Ascending aorta (tissue), 2 donors: ENCODE data around the gene FAM78A. TPM values are rescaled to one million over a fixed set of nuclear protein-coding genes. Genes with fewer than 3 reads are reported as not detected.
A peak's percentile ranks its signal among the peaks of the same experiment; 100 is the strongest.

Experiments used
- DNase-seq, 2 donors: peaks; one replicate each; pipeline ENCODE4 v3.0.0-alpha.2; 2019; ENCODE audit warnings: low spot score in 2 of 2
- H3K27ac ChIP-seq, 2 donors: fragments of 200-600 bp; sonication (generic); one replicate each; pipeline ENCODE4 v1.5.1; 2016 to 2017; ENCODE audit warnings: mild to moderate bottlenecking in 1 of 2
- H3K27me3 ChIP-seq: fragments of 200-600 bp; sonication (generic); one replicate; pipeline ENCODE4 v1.5.1; 2017
- H3K36me3 ChIP-seq, 2 donors: fragments of 200-600 bp; sonication (generic); one replicate each; pipeline ENCODE4 v1.5.1; 2016
- H3K4me1 ChIP-seq, 2 donors: fragments of 200-600 bp; sonication (generic); one replicate each; pipeline ENCODE4 v1.5.1; 2016 to 2017; ENCODE audit warnings: mild to moderate bottlenecking in 1 of 2
- H3K4me3 ChIP-seq, 2 donors: fragments of 200-600 bp; sonication (generic); one replicate each; pipeline ENCODE4 v1.5.1; 2016 to 2017; ENCODE audit warnings: mild to moderate bottlenecking in 1 of 2
- H3K9me3 ChIP-seq, 2 donors: fragments of 200-600 bp; sonication (generic); one replicate each; pipeline ENCODE4 v1.5.1; 2016
- CTCF ChIP-seq, 3 experiments: fragments of 200-600 bp in 2 of 3; fragments of 450-650 bp in 1 of 3; sonication (generic) in 2 of 3; IDR thresholded peaks; one replicate each; pipeline ENCODE4 v1.5.1; 2016 to 2019; ENCODE audit warnings: antibody characterized with exemption in 3 of 3, mild to moderate bottlenecking in 1 of 3, moderate library complexity in 1 of 3
- intact Hi-C: fragments of 100-400 bp; cut with DNase I; formaldehyde crosslinking; loops from one replicate; pipeline ENCODE4 v1.15.1; 2023
- total RNA-seq: library from RNA; depleted of rRNA; stranded (reverse); fragments of >200 nt; gene quantifications from one replicate; pipeline ENCODE4 v1.1.0, GENCODE V29; 2016

Gene FAM78A
- total RNA-seq, 1 donor from 2014 or later, result 6.2 TPM

- Histone ChIP-seq H3K27ac (no peak overlapping the region), H3K4me1 (peaks cover 3 to 7% of the 10 kb centered on the region in 2 donors), H3K9me3 (no peaks in the 10 kb centered on the region), H3K4me3 (no peak overlapping the region), H3K27me3 (no peaks in the 10 kb centered on the region), H3K36me3 (peaks cover 39 to 48% of the 10 kb centered on the region in 2 donors)
- intact Hi-C loops, result no loop called here
- DNase-seq, result no peak
- TF ChIP-seq CTCF (IDR thresholded peaks at IDR 0.05), result no peak
Measured at GRCh38 chr9:131234799-131235479, 41.4 kb downstream of the FAM78A start.

- no peak for TF ChIP-seq CTCF (IDR thresholded peaks at IDR 0.05)
- DNase-seq, result no peak
- Histone ChIP-seq H3K4me3 (no peak overlapping the region), H3K9me3 (no peaks in the 10 kb centered on the region), H3K27ac (no peak overlapping the region), H3K36me3 (peaks cover 39 to 56% of the 10 kb centered on the region in 2 donors), H3K4me1 (peaks cover 3 to 7% of the 10 kb centered on the region in 2 donors), H3K27me3 (no peaks in the 10 kb centered on the region)
- intact Hi-C loops, result no loop called here
Measured at GRCh38 chr9:131233995-131234394, 42.3 kb downstream of the FAM78A start.

- intact Hi-C loops, result no loop called here
- Histone ChIP-seq H3K4me3 (no peak overlapping the region), H3K9me3 (no peaks in the 10 kb centered on the region), H3K27me3 (no peaks in the 10 kb centered on the region), H3K27ac (no peak overlapping the region), H3K36me3 (peaks cover 39 to 59% of the 10 kb centered on the region in 2 donors), H3K4me1 (peaks cover 3 to 6% of the 10 kb centered on the region in 2 donors)
- DNase-seq, result no peak
- TF ChIP-seq CTCF (IDR thresholded peaks at IDR 0.05), result no peak
Measured at GRCh38 chr9:131233556-131233955, 42.8 kb downstream of the FAM78A start.

- no peak overlapping the region for H3K27ac ChIP-seq
- no peaks in the 10 kb centered on the region for H3K9me3 ChIP-seq
- H3K36me3 ChIP-seq, result peaks cover 30 to 55% of the 10 kb centered on the region in 2 donors
- DNase-seq, result no peak
- H3K4me1 ChIP-seq, result no peaks in the 10 kb centered on the region
- intact Hi-C loops, result no loop called here
- TF ChIP-seq CTCF (IDR thresholded peaks at IDR 0.05), result no peak
- H3K4me3 ChIP-seq, result no peak overlapping the region
- no peaks in the 10 kb centered on the region for H3K27me3 ChIP-seq
Measured at GRCh38 chr9:131228988-131229387, 47.3 kb downstream of the FAM78A start.

GRCh38 chr9:131227959-131228460 lies 48.3 kb downstream of the FAM78A start:
- Histone ChIP-seq H3K36me3 (peaks cover 23 to 48% of the 10 kb centered on the region in 2 donors), H3K4me1 (no peaks in the 10 kb centered on the region), H3K4me3 (peak overlapping the region; percentile 12 to 28), H3K27ac (no peak overlapping the region), H3K27me3 (no peaks in the 10 kb centered on the region), H3K9me3 (no peaks in the 10 kb centered on the region)
- no peak for DNase-seq
- intact Hi-C loops, result no loop called here
- TF ChIP-seq CTCF (IDR thresholded peaks at IDR 0.05), result no peak
